GM12873 (cell line): ENCODE results near the gene FCHSD2.

Source experiments
- CTCF ChIP-seq: IDR thresholded peaks from 2 replicates; pipeline ENCODE4 v1.5.1; 2012; ENCODE audit warnings: low read depth, mild to moderate bottlenecking, moderate library complexity, low read length, control low read depth; ENCODE audit not compliant: insufficient read depth; ENCODE audit errors: missing control alignments

The FCHSD2 gene

GRCh38 chr11:72826191-72826941 is 315.8 kb downstream of the FCHSD2 start:
- no peak for TF ChIP-seq CTCF

GRCh38 chr11:72825661-72826060 is 316.5 kb downstream of the FCHSD2 start:
- no peak for TF ChIP-seq CTCF

GRCh38 chr11:72824811-72825505 is 317.2 kb downstream of the FCHSD2 start:
- no peak for TF ChIP-seq CTCF

GRCh38 chr11:72824020-72824419 is 318.1 kb downstream of the FCHSD2 start:
- TF ChIP-seq CTCF = no peak

GRCh38 chr11:72823105-72823804 is 318.9 kb downstream of the FCHSD2 start:
- TF ChIP-seq CTCF = no peak

GRCh38 chr11:72821920-72822799 is 320.0 kb downstream of the FCHSD2 start:
- peak; percentile 17 for TF ChIP-seq CTCF
